ENCODE data around the gene TRAF3IP1. TPM values are rescaled to one million over a fixed set of nuclear protein-coding genes. Genes with fewer than 3 reads are reported as not detected.

The TRAF3IP1 gene
- total RNA-seq, 1 experiment from 2014 or later: 18.6 TPM

DNA sequence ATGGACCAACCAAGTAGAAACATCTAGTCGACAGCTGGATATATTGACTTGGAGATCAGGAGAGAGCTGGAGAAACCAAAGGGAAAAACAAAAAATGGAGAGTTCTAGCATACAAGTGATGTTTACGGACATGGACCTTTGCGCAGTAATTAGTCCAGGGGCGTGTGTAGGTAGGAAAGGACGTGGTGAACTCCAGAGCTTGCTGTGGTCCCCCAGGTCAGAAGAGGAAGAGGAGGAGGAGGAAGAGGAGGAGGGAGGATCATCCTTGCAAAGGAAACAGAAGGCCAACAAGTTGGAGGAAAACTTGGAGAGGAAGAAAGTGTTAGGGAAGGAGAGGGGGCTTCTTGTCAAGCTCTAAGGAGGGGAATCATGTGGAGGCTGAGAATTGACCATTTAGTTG lies 17.5 kb downstream of the TRAF3IP1 start:
- H3K27ac Mint-ChIP-seq (ENCODE audit: unreplicated experiment): peak overlapping the region; percentile 2
- TF ChIP-seq, protein P1, sequence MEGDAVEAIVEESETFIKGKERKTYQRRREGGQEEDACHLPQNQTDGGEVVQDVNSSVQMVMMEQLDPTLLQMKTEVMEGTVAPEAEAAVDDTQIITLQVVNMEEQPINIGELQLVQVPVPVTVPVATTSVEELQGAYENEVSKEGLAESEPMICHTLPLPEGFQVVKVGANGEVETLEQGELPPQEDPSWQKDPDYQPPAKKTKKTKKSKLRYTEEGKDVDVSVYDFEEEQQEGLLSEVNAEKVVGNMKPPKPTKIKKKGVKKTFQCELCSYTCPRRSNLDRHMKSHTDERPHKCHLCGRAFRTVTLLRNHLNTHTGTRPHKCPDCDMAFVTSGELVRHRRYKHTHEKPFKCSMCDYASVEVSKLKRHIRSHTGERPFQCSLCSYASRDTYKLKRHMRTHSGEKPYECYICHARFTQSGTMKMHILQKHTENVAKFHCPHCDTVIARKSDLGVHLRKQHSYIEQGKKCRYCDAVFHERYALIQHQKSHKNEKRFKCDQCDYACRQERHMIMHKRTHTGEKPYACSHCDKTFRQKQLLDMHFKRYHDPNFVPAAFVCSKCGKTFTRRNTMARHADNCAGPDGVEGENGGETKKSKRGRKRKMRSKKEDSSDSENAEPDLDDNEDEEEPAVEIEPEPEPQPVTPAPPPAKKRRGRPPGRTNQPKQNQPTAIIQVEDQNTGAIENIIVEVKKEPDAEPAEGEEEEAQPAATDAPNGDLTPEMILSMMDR (IDR thresholded peaks at IDR 0.05; ENCODE audit: unreplicated experiment): no peak
- CTCF ChIA-PET: interaction anchor here (0.7 to 1.7 kb wide), 2 partner anchors 22 to 38 kb away, joined by 3 to 4 read pairs; no protein-coding TSS in a partner anchor
- no peaks in the 10 kb centered on the region for H3K4me1 Mint-ChIP-seq (ENCODE audit: low read depth, unreplicated experiment)
- no TSS peak for BruUV-seq (replicated peaks)
- no peak overlapping the region for H3K4me3 Mint-ChIP-seq (ENCODE audit: low read depth, unreplicated experiment)
- no peaks in the 10 kb centered on the region for H3K9me3 Mint-ChIP-seq (ENCODE audit: low read depth, unreplicated experiment)
- no peak for DNase-seq
- peaks cover 8% of the 10 kb centered on the region for H3K36me3 Mint-ChIP-seq (ENCODE audit: insufficient read depth, unreplicated experiment)
- no peaks in the 10 kb centered on the region for H3K27me3 Mint-ChIP-seq (ENCODE audit: unreplicated experiment)
- intact Hi-C loops (cut with micrococcal nuclease; ENCODE audit: unreplicated experiment): no loop called here

DNA sequence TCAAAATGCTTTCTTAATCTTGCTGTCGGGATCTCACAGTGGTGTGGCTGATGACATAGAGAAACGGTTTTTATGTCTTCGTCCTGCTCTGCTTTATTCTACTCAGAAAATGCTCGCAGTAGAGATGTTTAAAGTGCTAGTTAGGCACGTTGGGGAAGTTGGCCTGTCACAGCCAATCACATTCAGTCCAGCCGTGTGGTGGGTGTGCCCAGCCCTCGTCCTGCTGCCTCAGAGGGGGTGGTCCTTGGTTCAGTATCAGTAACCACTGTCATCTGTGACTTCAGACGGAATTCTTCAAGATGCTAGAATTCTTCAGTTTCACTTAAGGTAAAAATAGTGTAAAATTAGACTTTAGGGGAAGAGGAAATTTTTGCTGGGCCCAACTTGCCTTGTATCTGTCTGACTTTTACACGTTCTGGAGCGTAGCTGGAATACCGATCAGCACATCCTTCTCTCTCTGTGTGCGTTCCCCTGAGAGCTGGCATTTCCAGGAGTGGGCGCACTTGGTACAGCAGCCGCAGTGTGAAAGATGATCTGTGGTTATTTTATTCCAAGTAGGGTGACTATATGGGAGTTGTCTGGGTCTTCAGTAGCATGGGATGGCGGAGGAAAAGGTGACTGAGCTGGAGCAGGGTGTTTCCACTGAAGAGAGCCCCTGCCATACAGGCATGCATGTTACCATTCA lies 18.5 kb downstream of the TRAF3IP1 start:
- H3K27ac Mint-ChIP-seq (ENCODE audit: unreplicated experiment): no peak overlapping the region
- intact Hi-C loops (cut with micrococcal nuclease; ENCODE audit: unreplicated experiment): no loop called here

DNA sequence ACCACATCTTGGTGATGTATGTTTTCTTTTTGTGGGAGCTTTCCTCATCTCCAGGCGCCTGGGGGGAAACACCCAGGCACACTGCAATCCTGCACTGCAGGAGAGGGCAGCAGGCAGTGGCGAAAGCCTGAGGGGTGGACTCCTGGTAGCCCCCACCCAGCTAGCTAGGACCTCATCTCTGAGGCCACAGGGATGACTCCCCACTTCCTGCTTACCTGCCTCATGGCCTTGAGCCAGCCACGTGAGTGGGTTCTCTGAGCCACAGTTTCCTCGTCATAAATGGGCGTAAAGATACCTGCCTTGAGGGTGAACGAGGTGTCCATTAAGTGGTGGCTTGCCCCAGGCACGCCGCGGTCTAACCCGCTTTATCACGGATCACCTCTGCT lies 19.1 kb downstream of the TRAF3IP1 start:
- H3K36me3 Mint-ChIP-seq (ENCODE audit: insufficient read depth, unreplicated experiment): peaks cover 8% of the 10 kb centered on the region
- H3K4me1 Mint-ChIP-seq (ENCODE audit: low read depth, unreplicated experiment): no peaks in the 10 kb centered on the region
- intact Hi-C loops (cut with micrococcal nuclease; ENCODE audit: unreplicated experiment): no loop called here
- CTCF ChIA-PET: no interaction called here
- TF ChIP-seq, protein P1 (IDR thresholded peaks at IDR 0.05; ENCODE audit: unreplicated experiment): no peak
- H3K9me3 Mint-ChIP-seq (ENCODE audit: low read depth, unreplicated experiment): no peaks in the 10 kb centered on the region
- no peak overlapping the region for H3K4me3 Mint-ChIP-seq (ENCODE audit: low read depth, unreplicated experiment)
- peak; percentile 9 for DNase-seq
- no TSS peak for BruUV-seq (replicated peaks)
- H3K27me3 Mint-ChIP-seq (ENCODE audit: unreplicated experiment): no peaks in the 10 kb centered on the region
- H3K27ac Mint-ChIP-seq (ENCODE audit: unreplicated experiment): no peak overlapping the region

More for the DNA sequence above, 18.5 kb downstream of the TRAF3IP1 start:
- no TSS peak for BruUV-seq (replicated peaks)
- H3K4me1 Mint-ChIP-seq (ENCODE audit: low read depth, unreplicated experiment): no peaks in the 10 kb centered on the region
- no peaks in the 10 kb centered on the region for H3K9me3 Mint-ChIP-seq (ENCODE audit: low read depth, unreplicated experiment)
- H3K4me3 Mint-ChIP-seq (ENCODE audit: low read depth, unreplicated experiment): no peak overlapping the region
- no peak for DNase-seq
- H3K27me3 Mint-ChIP-seq (ENCODE audit: unreplicated experiment): no peaks in the 10 kb centered on the region
- CTCF ChIA-PET: interaction anchor here (1.7 kb wide), 1 partner anchor 39 kb away, joined by 3 read pairs; no protein-coding TSS in a partner anchor
- H3K36me3 Mint-ChIP-seq (ENCODE audit: insufficient read depth, unreplicated experiment): peaks cover 8% of the 10 kb centered on the region
- TF ChIP-seq, protein P1 (IDR thresholded peaks at IDR 0.05; ENCODE audit: unreplicated experiment): no peak

DNA sequence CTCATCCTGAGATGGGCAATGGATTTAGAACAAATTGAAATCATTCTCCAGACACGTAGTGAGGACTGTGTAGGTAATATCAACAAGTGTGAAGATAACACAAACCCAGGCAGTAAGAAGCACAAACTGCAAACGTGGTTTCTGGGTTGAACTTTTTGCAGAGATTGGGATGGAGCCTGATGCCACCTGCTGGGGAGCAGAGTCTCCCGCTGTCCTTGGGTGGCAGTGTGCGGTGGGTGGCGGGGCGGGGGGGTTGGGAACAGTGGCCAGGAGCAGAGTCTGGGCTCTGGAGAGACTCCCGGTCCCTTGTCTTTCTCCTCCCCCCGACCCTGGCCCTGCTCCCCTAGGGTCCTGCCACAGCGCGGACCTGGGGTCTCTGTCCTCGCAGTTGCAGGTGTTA lies 19.5 kb downstream of the TRAF3IP1 start:
- Mint-ChIP-seq H3K4me3 (ENCODE audit: low read depth, unreplicated experiment) (no peak overlapping the region), H3K9me3 (ENCODE audit: low read depth, unreplicated experiment) (no peaks in the 10 kb centered on the region), H3K27me3 (ENCODE audit: unreplicated experiment) (no peaks in the 10 kb centered on the region), H3K27ac (ENCODE audit: unreplicated experiment) (no peak overlapping the region), H3K4me1 (ENCODE audit: low read depth, unreplicated experiment) (no peaks in the 10 kb centered on the region), H3K36me3 (ENCODE audit: insufficient read depth, unreplicated experiment) (peaks cover 8% of the 10 kb centered on the region)
- CTCF ChIA-PET: interaction anchor here (0.6 kb wide), 1 partner anchor 1416 kb away, joined by 3 read pairs; no protein-coding TSS in a partner anchor
- no TSS peak for BruUV-seq (replicated peaks)
- intact Hi-C loops (cut with micrococcal nuclease; ENCODE audit: unreplicated experiment): no loop called here
- TF ChIP-seq, protein P1 (IDR thresholded peaks at IDR 0.05; ENCODE audit: unreplicated experiment): no peak
- peak; percentile 24 for DNase-seq

Measured in Calu3 (cell line).